HG03135 (cell line): ENCODE results near the gene TTF2.
"Not testable (repeated sequence)": the region's sequence is repeated elsewhere in the genome, so short reads cannot be mapped to it uniquely, and the experiment has no call there.

ENCODE experiments used
- ATAC-seq: cut with Tn5 transposase; IDR thresholded peaks from one replicate; pipeline ENCODE4 v1.9.1; 2021; ENCODE audit warnings: mild to moderate bottlenecking, moderate library complexity; ENCODE audit not compliant: unreplicated experiment

The TTF2 gene

GRCh38 chr1:117147856-117148588, 87.9 kb downstream of the TTF2 start:
- no peak for ATAC-seq

GRCh38 chr1:117150316-117150715, 90.2 kb downstream of the TTF2 start:
- ATAC-seq: no peak

GRCh38 chr1:117151305-117151704, 91.2 kb downstream of the TTF2 start:
- ATAC-seq: not testable (repeated sequence)
